Activated T-cell treated with anti-CD3 and anti-CD28 coated beads, Interleukin-2, amount 50 U/mL, for 72 hours (primary cell): ENCODE data around the gene POU2AF3. TPM values are rescaled to one million over a fixed set of nuclear protein-coding genes. Genes with fewer than 3 reads are reported as not detected.

Source experiments
- ATAC-seq, 2 donors: fragments of 150-1000 bp; cut with Tn5 transposase; replicated peaks in 1 of 2; 2 replicates each; pipeline ENCODE4 v1.10.0; 2021; ENCODE audit warnings: moderate library complexity in 2 of 2, mild to moderate bottlenecking in 1 of 2
- DNase-seq, 2 donors: peaks; one replicate each; pipeline ENCODE4 v3.0.0; 2021 to 2022; ENCODE audit warnings: mixed read lengths in 1 of 2
- H3K27ac Mint-ChIP-seq: one replicate; pipeline ENCODE4 v1.8.0; 2022; ENCODE audit warnings: mild to moderate bottlenecking, moderate library complexity, mixed read lengths
- H3K27me3 Mint-ChIP-seq: one replicate; pipeline ENCODE4 v1.8.0; 2022; ENCODE audit warnings: low read depth, mixed read lengths
- H3K36me3 Mint-ChIP-seq, 2 donors: one replicate each; pipeline ENCODE4 v1.8.0; 2022; ENCODE audit warnings: mixed read lengths in 2 of 2, mild to moderate bottlenecking in 1 of 2; ENCODE audit not compliant: insufficient read depth in 2 of 2
- H3K4me1 Mint-ChIP-seq: one replicate; pipeline ENCODE4 v1.8.0; 2022; ENCODE audit warnings: low read depth, mixed read lengths
- H3K4me3 Mint-ChIP-seq, 2 donors: one replicate each; pipeline ENCODE4 v1.8.0; 2022; ENCODE audit warnings: mild to moderate bottlenecking in 2 of 2, mixed read lengths in 2 of 2, moderate library complexity in 2 of 2
- H3K9me3 Mint-ChIP-seq, 2 donors: one replicate each; pipeline ENCODE4 v1.8.0; 2022; ENCODE audit warnings: mixed read lengths in 2 of 2
- total RNA-seq, 2 donors: library from RNA; stranded (reverse); gene quantifications; one replicate each; pipeline ENCODE4 v1.2.3, GENCODE V29; 2022

POU2AF3 gene
- total RNA-seq, 2 donors from 2014 or later, result 0.32 TPM; not detected in 1

GRCh38 chr11:111354601-111354891, 56.2 kb downstream of the POU2AF3 start:
- DNase-seq (no peak), ATAC-seq (no peak)
- H3K36me3 Mint-ChIP-seq, result no peaks in the 10 kb centered on the region
- H3K9me3 Mint-ChIP-seq, result no peaks in the 10 kb centered on the region
- H3K27ac Mint-ChIP-seq, result no peak overlapping the region
- no peak overlapping the region for H3K4me3 Mint-ChIP-seq
- peaks cover 11% of the 10 kb centered on the region for H3K27me3 Mint-ChIP-seq
- no peaks in the 10 kb centered on the region for H3K4me1 Mint-ChIP-seq

- no peak overlapping the region for H3K4me3 Mint-ChIP-seq
- H3K36me3 Mint-ChIP-seq, result no peaks in the 10 kb centered on the region
- DNase-seq (no peak), ATAC-seq (no peak)
- H3K4me1 Mint-ChIP-seq, result no peaks in the 10 kb centered on the region
- no peak overlapping the region for H3K27ac Mint-ChIP-seq
- H3K27me3 Mint-ChIP-seq, result peaks cover 11% of the 10 kb centered on the region
- no peaks in the 10 kb centered on the region for H3K9me3 Mint-ChIP-seq
These were observed 56.8 kb downstream of the POU2AF3 start for GRCh38 chr11:111355101-111355500.

- Mint-ChIP-seq H3K27me3 (peaks cover 4% of the 10 kb centered on the region), H3K36me3 (no peaks in the 10 kb centered on the region), H3K4me1 (peaks cover 4% of the 10 kb centered on the region), H3K27ac (no peak overlapping the region), H3K9me3 (no peaks in the 10 kb centered on the region), H3K4me3 (no peak overlapping the region)
- ATAC-seq (no peak), DNase-seq (no peak)
These were observed 57.8 kb downstream of the POU2AF3 start for GRCh38 chr11:111355956-111356659.

- Mint-ChIP-seq H3K4me3 (no peak overlapping the region), H3K9me3 (no peaks in the 10 kb centered on the region), H3K4me1 (peaks cover 9% of the 10 kb centered on the region), H3K27me3 (no peaks in the 10 kb centered on the region), H3K27ac (no peak overlapping the region), H3K36me3 (no peaks in the 10 kb centered on the region)
- ATAC-seq (no peak), DNase-seq (no peak)
These were observed 58.3 kb downstream of the POU2AF3 start for GRCh38 chr11:111356660-111357048.

GRCh38 chr11:111357150-111358037, 59.0 kb downstream of the POU2AF3 start:
- no peak for ATAC-seq
- Mint-ChIP-seq H3K9me3 (no peaks in the 10 kb centered on the region), H3K27ac (no peak overlapping the region), H3K27me3 (no peaks in the 10 kb centered on the region), H3K4me3 (no peak overlapping the region), H3K36me3 (no peaks in the 10 kb centered on the region), H3K4me1 (peaks cover 14% of the 10 kb centered on the region)
- DNase-seq, result no peak

Other genes starting within 250 kb of the POU2AF3 start
- not detected for gene POU2AF2, start 52.8 kb upstream of the POU2AF3 start, total RNA-seq
- 10 to 100 TPM in 1 of 2 donors, 1 to 10 TPM in 1; 2.5 to 12.4 TPM for gene POU2AF1, start 80.7 kb downstream of the POU2AF3 start, total RNA-seq
- gene BTG4, start 213.8 kb downstream of the POU2AF3 start, total RNA-seq, result under 1 TPM in 1 of 2 donors, not detected in 1; 0.23 TPM
- not detected for gene HOATZ, start 216.2 kb downstream of the POU2AF3 start, total RNA-seq
- 10 to 100 TPM; 12.3 to 15.6 TPM for gene LAYN, start 242.2 kb downstream of the POU2AF3 start, total RNA-seq